HPDE6-E6E7 (cell line): ENCODE measurements around the gene NABP2.
A peak's percentile ranks its signal among the peaks of the same experiment; 100 is the strongest.
"Not testable (repeated sequence)": the region's sequence is repeated elsewhere in the genome, so short reads cannot be mapped to it uniquely, and the experiment has no call there.

Experiments used
- DNase-seq: peaks from one replicate; pipeline ENCODE4 v3.0.0; 2011; ENCODE audit warnings: missing footprints; ENCODE audit errors: extremely low spot score

NABP2 gene

DNA sequence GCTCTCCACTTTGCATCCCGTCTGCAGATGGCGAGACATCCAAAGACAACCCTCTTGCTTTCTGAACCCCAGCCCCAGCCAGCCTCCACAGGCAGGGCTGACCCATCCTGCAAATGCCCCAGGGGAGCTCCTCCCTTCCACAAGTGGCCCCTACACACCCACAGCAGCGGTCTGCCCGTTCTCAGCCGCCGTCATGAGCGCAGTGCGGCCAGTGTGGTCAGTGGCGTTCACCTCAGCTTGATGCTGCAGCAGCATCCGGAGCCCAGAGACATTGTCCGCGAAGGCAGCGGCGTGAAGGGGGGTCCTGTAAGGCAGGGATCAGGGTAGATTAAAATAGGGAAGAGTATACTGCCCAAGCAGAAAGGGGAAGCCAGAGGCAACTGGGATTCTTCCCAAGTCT is 20.4 kb downstream of the NABP2 start:
- no peak for DNase-seq

DNA sequence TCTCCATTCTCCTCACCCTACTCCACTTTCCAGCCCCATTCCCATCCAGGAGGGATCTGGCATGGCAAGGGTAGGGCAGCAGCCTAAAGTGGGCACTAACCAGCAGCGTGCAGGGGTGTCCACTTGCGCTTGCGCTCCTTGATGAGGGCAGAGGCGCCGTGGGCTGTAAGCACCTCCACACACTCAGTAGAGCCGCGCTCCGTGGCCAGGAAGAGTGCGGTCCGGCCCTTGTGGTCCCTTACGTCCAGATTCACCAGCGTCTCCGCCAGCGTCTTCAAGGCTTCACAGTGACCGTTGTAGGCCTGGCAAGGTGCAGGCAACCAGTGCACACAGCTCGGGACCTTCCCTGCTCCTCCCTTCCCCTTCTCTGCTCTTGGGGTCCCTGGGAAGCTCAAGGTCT is 23.8 kb downstream of the NABP2 start:
- no peak for DNase-seq

DNA sequence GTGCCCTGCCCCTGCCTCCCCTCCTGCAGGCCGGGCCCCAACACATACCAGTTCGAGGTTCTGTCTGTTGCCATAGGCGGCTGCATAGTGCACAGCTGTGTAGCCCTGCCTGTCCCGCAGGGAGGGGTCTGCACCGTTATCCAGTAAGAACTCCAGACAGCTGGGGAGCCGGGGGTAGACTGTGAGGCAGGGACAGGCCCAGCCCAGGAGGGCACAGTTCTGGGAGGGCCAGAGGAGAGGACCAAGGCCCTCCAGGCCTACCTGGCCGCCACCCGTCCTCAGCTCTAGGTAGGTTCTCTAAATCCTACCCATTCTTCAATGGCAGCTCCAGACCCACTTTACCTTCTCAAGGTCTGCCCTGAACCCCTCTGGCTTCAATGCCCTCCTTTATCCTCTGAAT is 24.6 kb downstream of the NABP2 start:
- DNase-seq = no peak

DNA sequence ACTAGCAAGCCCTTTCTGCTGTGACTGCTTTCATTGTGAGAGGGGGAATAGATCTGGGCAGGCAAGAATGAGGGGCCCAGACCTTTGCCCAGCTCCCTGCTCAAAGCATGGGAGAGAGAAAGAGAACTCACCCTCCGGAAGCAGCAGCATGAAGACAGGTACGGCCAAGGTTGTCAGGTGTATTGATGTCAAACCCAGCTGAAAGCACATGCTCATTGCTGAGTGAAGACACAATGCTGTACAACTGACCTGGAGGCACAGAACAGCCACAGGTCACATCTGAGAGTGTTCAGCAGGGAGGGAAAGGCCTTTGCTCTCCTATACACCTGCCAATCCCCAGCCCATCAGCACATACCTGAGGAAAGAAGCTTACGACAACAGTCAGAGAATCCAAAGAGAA is 28.5 kb downstream of the NABP2 start:
- DNase-seq = no peak

DNA sequence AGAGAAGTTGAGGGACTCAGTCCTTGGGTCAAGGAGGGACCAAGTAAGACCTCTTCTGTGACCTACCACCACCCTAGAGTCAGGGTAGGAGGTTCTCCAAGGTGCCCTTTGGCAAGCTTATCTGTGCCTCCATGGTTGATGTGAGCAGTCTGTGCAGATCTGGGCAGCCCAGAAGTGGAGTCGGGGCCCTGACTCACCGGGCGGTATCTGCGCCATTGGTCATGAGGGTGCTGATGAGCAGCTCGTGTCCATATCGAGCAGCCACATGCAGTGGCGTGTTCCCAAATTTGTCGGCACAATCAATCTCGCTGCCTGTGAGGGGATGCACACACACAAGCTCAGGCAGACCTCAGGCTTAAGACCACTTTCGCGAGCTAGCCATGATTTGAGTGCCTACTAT is 28.9 kb downstream of the NABP2 start:
- no peak for DNase-seq

DNA sequence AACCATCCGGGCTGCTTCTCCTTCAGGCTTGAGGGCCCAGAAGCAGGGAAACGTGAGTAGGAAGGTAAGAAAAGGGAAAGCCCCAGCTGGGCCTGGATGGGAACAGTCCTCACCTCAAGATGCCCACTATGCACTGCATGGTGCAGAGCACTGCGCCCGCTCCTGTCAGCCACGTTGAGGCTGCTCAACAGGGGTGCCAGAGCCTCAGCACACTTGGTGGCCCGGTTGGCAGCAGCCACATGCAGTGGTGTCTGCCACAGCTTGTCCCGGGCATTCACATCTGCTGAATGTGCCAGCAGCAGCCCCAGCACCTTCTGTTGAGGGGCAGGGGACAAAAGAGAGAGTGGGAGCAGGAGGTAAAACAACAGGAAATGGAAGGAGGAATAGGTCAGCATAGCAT is 31.5 kb downstream of the NABP2 start:
- DNase-seq = no peak

DNA sequence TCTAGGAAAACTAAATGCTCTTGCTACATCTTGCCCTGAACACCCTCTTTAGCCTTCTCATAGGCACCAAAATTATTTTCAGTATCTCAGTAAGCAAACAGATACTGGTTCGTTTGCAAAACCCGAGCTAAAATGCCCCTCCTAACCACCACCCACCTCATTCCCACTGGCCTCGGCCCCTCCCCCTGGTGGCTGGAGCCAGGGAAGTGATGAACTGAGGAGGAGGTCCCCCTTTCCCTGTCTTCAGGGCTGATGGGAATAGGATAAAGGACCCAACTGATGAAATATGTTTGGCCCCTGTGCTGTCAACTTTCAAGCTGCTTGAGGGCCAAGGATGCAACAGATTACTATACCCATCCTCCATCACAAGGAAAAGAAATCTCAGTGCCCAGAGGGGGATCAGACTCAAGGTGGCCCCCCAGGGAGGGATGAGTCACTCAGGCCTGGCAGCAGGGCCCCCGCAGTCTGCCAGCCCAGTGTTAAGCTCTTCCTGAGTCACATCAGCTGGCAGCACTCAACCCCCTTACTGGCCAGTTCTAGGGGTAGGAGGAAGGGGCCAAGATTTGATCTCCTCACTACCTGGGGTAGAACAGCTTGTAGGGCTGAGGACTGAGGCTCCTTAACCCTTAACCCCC is 32.3 kb downstream of the NABP2 start:
- DNase-seq = no peak

DNA sequence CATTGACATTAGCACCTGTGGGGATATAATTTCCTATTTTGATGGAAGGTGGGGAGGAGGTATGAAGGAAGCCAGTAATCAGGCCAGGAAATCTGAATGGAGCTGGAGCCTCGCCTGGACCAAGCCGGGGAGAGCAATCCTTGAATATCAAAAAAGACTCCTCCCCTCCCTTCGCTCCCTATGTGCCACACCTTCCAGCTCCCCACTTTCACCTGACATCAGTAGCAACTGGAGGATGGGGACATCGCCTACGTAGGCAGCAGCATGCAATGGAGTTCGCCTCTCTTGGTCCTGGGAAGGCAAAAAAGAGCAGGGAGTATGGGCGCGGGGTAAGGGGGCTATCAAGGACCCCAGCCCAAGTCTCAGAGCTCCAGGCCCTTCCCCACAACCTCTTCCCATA is 32.9 kb downstream of the NABP2 start:
- no peak for DNase-seq

DNA sequence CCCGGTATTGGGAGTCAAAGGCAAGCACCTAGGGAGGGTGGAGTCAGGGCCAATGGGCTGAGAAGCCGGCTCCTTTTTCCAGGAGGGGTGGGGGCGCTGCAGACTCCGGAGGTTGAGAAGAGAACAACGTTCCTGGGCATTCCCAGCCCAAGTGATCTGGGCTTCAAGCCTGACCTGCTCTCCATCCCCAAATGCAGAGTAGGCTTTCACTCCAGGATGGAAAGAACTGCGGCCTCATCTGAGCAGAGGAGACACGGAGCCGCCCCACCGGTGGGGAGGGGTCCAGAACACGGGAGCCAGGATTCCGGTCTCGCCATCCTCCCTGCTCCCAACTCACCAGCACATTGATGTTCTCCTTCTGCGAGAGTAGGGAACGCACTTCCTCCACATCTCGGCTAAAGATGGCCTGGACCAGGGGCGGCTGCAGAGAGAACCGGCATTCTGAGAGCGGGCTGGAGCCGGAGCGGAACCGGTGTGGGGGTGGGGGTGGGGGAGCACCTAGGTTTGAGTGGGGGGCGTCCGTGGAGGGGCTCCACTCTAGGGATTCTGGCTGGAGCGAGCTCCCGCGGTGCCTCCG is 33.4 kb downstream of the NABP2 start:
- peak; percentile 55 for DNase-seq

DNA sequence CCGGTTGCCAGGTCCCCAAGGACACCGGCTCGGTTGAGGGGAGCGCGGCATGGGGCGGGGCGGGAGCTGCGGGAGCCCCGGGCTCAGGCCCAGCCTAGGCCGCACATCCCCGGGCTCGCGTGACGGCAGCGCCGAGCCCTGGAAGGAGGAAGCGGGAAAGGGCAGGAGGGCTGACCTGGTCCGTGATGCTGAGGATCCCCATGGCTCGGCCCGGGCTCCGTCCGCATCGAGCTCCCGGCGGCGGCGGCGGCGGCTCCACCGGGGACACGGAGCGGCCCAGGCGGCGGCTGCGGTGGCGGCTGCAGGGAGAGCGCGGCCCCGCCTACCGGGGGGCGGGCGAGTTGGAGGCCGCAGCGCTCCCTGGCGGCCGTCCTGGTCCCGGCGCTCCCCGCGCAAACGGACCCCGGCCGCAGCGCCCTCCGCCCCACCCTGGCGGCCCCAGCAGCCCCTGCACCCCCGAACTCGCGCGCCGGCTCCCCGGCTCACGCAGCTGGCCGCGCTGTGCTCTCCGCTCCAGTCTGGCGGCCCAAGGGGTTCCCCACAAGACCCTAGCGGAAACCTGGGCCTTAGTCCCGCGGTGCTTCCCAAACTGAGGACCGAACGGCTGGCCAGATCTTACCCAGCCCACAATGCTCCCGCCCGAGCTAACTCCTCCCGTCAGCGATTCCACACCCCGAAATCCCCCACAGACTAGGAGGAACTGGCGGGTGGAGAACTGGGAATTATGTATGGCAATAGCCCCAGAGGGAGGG is 34.1 kb downstream of the NABP2 start, which contains the start of gene ANKRD52:
Gene ANKRD52 (minus strand): TSS at position 317 of the 752 bp plus-strand sequence. CDS start 115 bp downstream, at position 202.
- peak; percentile 75 for DNase-seq

DNA sequence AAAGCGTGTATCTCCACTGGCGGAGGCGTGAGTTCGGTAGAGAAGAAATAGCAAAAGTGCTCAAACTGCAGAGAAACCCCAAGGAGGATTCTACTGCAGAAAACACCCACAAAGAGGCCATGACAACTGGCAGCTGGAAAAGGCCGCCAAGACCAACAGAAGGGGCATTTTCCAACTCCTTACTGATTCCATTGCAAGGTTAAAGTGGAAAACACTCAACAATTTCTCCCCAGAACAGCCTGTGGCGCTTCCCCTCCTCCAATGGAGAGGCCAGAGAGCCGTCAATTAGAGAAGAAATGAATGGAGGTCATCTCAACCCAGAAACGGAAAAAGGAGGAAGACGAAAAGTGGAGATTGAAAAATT is 34.7 kb downstream of the NABP2 start:
- no peak for DNase-seq

DNA sequence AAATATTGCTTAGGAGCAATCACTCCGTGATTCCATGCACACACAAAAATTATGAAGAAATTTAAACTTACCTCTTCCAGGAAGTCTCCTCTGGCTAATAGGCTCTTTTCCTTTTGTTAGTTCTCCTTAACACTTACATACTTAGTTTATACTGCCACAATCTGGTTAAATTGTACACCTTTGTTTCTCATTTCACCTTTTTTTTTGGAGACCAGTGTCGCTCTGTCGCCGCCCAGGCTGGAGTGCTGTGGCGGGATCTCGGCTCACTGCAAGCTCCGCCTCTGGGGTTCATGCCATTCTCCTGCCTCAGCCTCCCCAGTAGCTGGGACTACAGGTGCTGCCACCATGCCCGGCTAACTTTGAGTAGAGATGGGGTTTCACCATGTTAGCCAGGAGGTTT is 36.2 kb downstream of the NABP2 start:
- no peak for DNase-seq

DNA sequence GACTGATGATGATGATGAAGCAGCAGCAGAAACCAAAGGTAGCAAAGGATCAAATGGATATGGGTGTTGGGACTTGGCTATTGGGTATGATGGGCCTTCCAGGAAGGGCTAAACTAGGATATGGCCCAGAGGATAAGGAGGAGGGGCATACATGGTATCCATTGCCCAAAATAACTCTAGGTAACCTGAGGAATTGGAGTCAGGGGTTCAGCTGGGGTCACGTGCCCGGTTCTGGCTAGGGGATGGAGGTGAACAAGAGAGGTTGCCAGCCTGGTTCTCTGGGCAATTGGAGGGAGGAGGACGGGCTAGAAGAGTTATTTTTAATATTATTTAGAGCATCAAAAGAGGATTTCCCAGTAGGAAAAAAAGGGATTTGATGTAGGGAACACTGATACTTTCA is 36.8 kb downstream of the NABP2 start:
- no peak for DNase-seq

DNA sequence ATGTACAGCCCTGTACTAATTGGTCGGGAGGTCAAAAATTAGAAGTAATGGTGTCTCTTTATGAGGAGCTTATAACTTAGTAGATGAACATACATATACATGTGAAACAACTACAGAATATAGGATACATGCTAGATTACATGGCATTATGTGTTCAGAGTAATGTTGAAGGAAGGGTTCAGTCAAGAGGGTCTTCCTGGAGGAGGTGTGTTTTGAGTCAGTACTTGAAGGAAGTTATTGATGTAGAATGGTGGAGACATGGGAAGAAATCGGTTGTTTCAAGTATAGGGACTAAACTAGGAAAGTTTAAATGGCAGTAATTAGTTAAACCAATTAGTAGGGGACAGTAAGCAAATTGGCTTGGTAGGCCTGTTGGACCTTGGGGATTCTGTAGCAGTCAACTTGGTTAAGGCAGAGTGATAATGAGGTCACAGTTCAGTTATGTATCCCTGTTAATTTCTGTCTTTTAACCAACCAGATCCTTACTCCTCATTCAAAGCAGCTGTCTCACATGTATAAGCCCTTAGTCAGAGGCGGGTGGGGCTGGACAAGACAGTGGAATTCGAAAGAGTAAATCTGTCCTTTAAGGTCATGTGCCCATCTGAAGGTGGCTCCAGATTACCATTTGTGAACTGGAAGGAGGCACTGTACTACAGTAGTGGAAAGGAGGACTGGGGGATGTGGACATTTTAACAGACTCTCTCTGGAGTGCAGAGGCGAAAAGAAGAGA is 37.5 kb downstream of the NABP2 start:
- DNase-seq = peak; percentile 60

DNA sequence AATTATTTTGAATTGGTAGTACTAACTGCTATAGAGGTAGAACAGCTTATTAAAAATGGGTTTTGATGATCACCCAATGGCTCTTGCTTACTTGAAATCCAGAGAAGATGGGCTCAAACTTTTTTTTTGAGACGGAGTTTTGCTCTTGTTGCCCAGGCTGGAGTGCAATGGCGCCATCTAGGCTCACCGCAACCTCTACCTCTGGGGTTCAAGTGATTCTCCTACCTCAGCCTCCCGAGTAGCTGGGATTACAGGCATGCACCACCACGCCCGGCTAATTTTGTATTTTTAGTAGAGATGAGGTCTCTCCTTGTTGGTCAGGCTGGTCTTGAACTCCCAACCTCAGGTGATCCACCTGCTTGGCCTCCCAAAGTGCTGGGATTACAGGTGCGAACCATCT is 38.8 kb downstream of the NABP2 start:
- not testable (repeated sequence) for DNase-seq

DNA sequence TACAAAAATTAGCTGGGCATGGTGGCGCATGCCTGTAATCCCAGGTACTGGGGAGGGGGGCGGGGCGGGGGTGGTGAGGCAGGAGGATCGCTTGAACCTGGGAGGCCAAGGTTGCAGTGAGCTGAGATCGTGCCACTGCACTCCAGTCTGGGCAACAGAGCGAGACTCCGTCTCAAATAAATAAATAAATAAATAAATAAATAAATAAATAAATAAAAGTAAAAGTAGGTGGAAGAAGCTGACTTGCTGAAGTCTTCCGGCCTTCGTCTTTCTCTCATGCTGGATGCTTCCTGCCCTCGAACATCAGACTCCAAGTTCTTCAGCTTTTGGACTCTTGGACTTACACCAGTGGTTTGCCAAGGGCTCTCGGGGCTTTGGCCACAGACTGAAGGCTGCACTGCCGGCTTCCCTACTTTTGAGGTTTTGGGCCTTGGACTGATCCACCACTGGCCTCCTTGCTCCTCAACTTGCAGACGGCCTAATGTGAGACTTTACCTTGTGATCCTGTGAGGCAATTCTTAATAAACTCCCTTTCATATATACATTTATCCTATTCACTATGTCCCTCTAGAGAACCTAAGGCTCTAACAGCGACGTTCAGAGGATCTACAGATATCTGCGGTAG is 42.0 kb downstream of the NABP2 start:
- not testable (repeated sequence) for DNase-seq

DNA sequence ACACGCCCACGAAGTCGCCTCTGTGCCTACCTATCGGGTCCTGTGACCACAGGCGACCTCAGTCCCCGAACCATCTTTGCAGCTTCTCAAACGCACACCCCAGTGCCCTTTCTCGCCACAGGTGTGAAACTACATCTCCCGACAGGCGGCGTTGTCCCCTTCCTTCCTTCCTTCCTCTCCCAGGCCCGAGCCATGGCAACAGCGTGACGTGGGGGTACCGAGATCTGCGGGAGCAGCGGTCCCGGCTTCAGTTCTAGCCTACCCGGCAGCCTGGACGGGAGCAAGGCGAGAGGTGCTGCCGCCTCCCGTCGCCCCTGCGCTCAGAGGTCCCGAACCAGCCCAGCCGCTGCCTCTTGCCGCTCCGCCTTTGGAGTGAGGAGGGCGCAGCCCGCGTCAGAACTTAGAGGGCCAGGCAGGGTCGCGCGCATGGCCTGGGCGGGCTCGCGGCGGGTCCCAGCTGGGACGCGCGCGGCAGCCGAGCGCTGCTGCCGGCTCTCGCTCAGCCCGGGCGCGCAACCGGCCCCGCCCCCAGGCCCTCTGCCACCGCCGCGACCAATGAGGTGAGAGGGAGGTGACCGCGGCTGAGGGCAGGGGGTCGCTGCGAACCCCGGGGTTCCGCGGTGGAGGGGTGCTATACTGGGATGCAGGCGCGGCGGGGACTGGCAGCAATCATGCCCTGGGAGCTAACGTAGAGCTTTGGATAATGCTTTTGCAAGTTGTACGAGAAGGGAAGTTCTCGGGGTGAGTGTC is 42.7 kb downstream of the NABP2 start, which contains the start of gene COQ10A:
Gene COQ10A (plus strand): TSS at position 250 of the 750 bp plus-strand sequence. CDS start 177 bp downstream, at position 427.
- DNase-seq = peak; percentile 89

DNA sequence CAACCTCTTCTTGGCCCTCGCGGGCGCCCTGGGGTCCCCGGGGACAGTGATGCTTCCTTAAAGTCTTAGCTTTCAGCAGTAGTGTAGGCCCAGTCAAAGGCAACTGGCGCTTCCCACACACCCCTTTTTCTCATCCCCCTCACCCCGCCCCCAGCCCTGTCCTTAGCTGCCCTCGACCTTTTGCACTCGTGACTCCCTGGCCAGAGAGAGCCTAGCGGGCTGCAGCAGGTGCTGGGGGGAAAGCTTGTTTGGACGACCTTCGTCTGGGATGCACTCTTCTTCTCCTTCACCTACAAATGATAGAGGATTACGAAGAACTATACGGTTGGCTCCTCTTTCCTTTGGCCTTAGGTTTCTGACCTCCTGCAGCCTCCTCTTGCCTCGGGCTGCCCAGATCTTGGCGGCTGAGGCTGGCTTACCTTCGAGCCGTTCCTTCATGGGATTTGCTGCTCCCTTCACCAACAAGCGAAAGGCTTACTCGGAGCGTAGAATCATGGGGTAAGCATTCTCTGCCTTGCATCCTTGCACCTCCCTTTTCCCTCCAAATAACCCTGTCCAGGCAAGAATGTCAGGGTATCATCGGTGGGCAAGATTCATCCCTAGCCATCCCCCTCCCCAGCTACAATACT is 43.4 kb downstream of the NABP2 start:
- no peak for DNase-seq

DNA sequence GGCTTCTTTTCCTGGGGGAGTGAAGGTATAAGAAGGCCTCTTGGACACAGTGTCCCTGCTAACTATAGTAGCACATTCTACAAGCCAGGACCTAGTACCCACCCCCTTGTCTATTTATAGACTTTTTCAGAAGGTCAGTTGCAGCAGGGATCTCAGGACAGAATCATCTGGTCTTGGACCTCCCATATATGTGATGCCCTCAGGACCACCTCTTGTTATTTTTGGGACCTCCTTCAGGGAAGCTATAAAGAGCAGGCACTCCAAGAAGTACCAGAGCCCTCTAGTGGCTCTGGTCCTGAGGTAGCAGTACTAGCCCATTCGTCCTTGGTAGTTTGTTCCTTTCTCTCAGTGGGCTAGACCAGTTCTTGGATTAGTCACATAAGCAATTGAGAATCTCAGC is 46.9 kb downstream of the NABP2 start:
- peak; percentile 38 for DNase-seq

DNA sequence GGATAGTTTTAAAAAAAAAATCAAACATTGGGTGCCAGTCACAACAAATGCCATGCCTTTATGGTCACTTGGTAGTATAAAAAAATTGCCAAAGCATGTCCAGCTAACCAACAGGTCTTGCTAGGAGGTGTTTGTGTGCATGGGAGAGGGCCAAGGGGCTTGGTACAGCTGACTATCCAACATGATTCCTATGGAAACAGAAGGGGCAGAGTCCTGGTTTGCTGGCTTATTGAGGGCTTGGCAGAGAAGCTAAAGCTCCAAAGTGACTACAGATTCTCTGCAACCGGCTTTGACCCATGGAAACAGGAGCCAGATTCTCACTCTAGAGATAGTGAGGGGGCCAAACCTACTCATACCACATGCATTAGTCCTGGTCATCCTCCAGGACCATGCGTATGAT is 48.3 kb downstream of the NABP2 start:
- DNase-seq = not testable (repeated sequence)

DNA sequence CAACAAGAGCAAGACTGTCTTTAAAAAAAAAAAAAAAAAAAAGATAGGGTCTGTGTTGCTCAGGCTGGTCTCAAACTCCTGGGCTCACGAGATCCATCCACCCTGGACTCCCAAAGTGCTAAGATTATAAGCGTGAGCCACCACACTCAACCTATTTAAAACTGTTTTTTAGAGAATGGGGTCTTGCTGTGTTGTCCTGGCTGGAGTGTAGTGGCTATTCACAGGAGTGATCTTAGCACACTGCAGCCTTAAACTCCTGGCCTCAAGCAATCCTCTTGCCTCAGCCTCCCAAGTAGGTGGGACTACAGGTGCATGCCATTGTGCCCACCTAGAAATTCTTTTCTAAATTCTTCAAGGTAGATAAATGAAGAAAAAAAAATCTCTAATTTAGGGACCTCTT is 50.2 kb downstream of the NABP2 start:
- no peak for DNase-seq
